HepG2 (cell line): ENCODE measurements around the gene CEP83. TPM values are rescaled to one million over a fixed set of nuclear protein-coding genes. Genes with fewer than 3 reads are reported as not detected.

Source experiments
- CEBPG ChIP-seq: IDR thresholded peaks from 2 replicates; pipeline ENCODE4 v1.6.1; 2016
- FOXJ3 ChIP-seq: sonication (generic); formaldehyde crosslinking; IDR thresholded peaks from 2 replicates; pipeline ENCODE4 v1.4.0; 2020; ENCODE audit warnings: missing genetic modification reagents, mild to moderate bottlenecking, borderline replicate concordance
- HNRNPH1 ChIP-seq: fragments of 200-400 bp; formaldehyde crosslinking; optimal IDR thresholded peaks from 2 replicates; pipeline ENCODE3; 2017; ENCODE audit warnings: mild to moderate bottlenecking, low read depth, low read length
- KLF12 ChIP-seq: sonication (generic); formaldehyde crosslinking; IDR thresholded peaks from 2 replicates; pipeline ENCODE4 v1.4.0; 2020; ENCODE audit warnings: missing genetic modification reagents, borderline replicate concordance
- KMT2B ChIP-seq: IDR thresholded peaks from 2 replicates; pipeline ENCODE4 v1.6.1; 2016; ENCODE audit warnings: missing genetic modification reagents, missing compliant biosample characterization
- NONO ChIP-seq, 2 experiments: fragments of 450-650 bp in 1 of 2; sonication (generic) in 1 of 2; formaldehyde crosslinking in 1 of 2; IDR thresholded peaks in 1 of 2; conservative IDR thresholded peaks in 1 of 2; 2 replicates each; pipeline versions ENCODE4 v1.6.1 to v1.8.0; 2017 to 2022; ENCODE audit warnings: mild to moderate bottlenecking in 1 of 2, missing genetic modification reagents in 1 of 2, moderate library complexity in 1 of 2
- PRMT3 ChIP-seq: sonication (generic); formaldehyde crosslinking; IDR thresholded peaks from 2 replicates; pipeline ENCODE4 v1.8.1; 2022; ENCODE audit warnings: low read depth, mild to moderate bottlenecking, moderate library complexity, missing genetic modification reagents, borderline replicate concordance
- RARG ChIP-seq: sonication (generic); formaldehyde crosslinking; IDR thresholded peaks from 2 replicates; pipeline ENCODE4 v1.4.0; 2020; ENCODE audit warnings: low read depth, mild to moderate bottlenecking, missing genetic modification reagents
- SUZ12 ChIP-seq: fragments of 150-350 bp; IDR thresholded peaks from 2 replicates; pipeline ENCODE4 v1.6.1; 2014; ENCODE audit warnings: low read depth, low read length
- ZMYM3 ChIP-seq: sonication (generic); formaldehyde crosslinking; IDR thresholded peaks from 2 replicates; pipeline ENCODE4 v1.5.1; 2020; ENCODE audit warnings: mild to moderate bottlenecking, missing genetic modification reagents
- ZMYM4 ChIP-seq: sonication (generic); formaldehyde crosslinking; IDR thresholded peaks from 2 replicates; pipeline ENCODE4 v1.8.1; 2023; ENCODE audit warnings: mild to moderate bottlenecking, missing genetic modification reagents
- ZNF234 ChIP-seq: sonication (generic); formaldehyde crosslinking; conservative IDR thresholded peaks from 2 replicates; pipeline ENCODE4 v1.5.1; 2020; ENCODE audit warnings: mild to moderate bottlenecking, missing genetic modification reagents
- ZNF782 ChIP-seq: sonication (generic); formaldehyde crosslinking; IDR thresholded peaks from 2 replicates; pipeline ENCODE4 v1.4.0; 2020; ENCODE audit warnings: missing genetic modification reagents, mild to moderate bottlenecking, borderline replicate concordance
- ZSCAN30 ChIP-seq: sonication (generic); formaldehyde crosslinking; IDR thresholded peaks from 2 replicates; pipeline ENCODE4 v1.5.0; 2020; ENCODE audit warnings: mild to moderate bottlenecking, missing genetic modification reagents
- polyA plus RNA-seq, 8 experiments: library from polyadenylated mRNA; depleted of rRNA in 3 of 8; stranded (reverse) in 7 of 8; unstranded in 1 of 8; fragments of >200 nt; fragmentation: Illumina TruSeq in 4 of 8; extraction: Trizol in 4 of 8; gene quantifications; 2 replicates each; pipeline versions ENCODE4 v1.2.1 to v1.2.3, GENCODE V29; 2011 to 2016; ENCODE audit warnings: low read depth in 4 of 8, missing spikeins in 1 of 8, mixed read lengths in 1 of 8; ENCODE audit not compliant: insufficient read depth in 1 of 8
- total RNA-seq, 5 experiments: library from RNA; depleted of rRNA; stranded (reverse); fragments of >200 nt; fragmentation: Illumina TruSeq; extraction: Trizol; gene quantifications; 2 replicates each; pipeline ENCODE4 v1.2.3, GENCODE V29; 2016; ENCODE audit warnings: low read depth in 1 of 5
- TF ChIP-seq, protein P1 (sequence below): sonication (generic); formaldehyde crosslinking; IDR thresholded peaks from 2 replicates; pipeline ENCODE4 v1.8.1; 2022; ENCODE audit warnings: mild to moderate bottlenecking, missing genetic modification reagents
- TF ChIP-seq, protein P2 (sequence below): sonication (generic); formaldehyde crosslinking; IDR thresholded peaks from 2 replicates; pipeline ENCODE4 v1.4.0; 2020; ENCODE audit warnings: missing genetic modification reagents
- TF ChIP-seq, protein P3 (sequence below): IDR thresholded peaks from 2 replicates; pipeline ENCODE4 v1.4.0; 2020; ENCODE audit warnings: mild to moderate bottlenecking, missing genetic modification reagents
- TF ChIP-seq, protein P4 (sequence below): sonication (generic); formaldehyde crosslinking; IDR thresholded peaks from 2 replicates; pipeline ENCODE4 v1.8.0; 2022; ENCODE audit warnings: missing genetic modification reagents, mild to moderate bottlenecking, inconsistent platforms, borderline replicate concordance

CEP83 gene
- total and polyA plus RNA-seq, 2 of the 13 experiments (the other 11 are each of a cell fraction or from before 2014, with no cell fraction given): 6.2 to 19.2 TPM

DNA sequence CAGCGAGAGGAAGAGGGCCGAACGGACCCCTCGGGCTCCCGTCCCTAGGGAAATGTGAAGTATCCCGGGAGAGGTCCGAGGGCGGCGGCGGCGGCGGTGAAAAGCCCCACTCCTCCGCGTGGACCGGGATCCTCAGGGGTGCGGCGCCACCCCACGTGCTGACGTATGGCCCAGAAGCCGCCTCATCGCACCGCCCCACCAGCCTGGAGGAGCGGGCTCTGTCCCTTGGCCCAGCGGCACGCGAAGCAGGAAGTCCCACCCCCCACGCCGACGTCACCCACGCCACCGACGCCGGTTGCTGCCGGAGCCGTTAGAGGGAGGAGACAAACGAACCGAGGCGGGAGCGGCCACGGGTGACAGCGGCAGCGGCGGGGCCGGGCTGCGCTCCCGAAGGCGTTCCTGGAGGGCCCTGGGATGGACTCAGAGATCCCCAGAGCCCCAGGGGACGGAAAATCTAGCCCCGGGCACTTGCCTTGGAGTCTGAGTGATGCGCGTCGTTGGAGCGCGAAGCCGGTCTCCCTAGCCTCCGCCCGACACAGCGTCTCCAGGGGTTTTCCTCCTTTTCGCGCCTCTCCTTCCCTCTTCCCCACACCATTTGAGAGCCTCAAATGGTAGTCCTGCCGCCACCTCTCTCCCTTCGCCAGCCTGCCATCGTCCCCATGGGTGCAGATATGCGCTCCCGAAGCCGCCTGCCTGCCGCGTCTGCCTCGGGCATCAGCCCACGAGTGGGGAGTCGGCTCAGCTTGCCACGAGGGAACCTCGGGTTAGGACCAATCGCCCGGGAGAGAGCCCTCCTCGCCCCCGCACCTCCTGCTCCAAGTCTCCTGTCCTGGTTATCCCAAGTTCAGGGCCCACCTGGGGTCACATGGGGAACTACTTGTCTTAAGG lies at the start of gene CEP83 (continued):
- TF ChIP-seq FOXJ3 (CRISPR knock-in tag) (no peak; the same call in 1 of the 2 replicates), ZMYM4 (CRISPR knock-in tag) (peak; percentile 94), ZSCAN30 (CRISPR knock-in tag) (no peak), CEBPG (0 out of 2 replicates have a peak, but pooled peaks have one; percentile 27), RARG (CRISPR knock-in tag) (0 out of 2 replicates have a peak, but pooled peaks have one; percentile 82), PRMT3 (CRISPR knock-in tag) (peak; percentile 78; the same call in 1 of the 2 replicates), HNRNPH1 (no peak), KLF12 (CRISPR knock-in tag) (no peak), NONO (IDR thresholded peaks at IDR 0.05) (no peak), NONO (CRISPR knock-in tag; conservative IDR thresholded peaks at IDR 0.05) (peak; percentile 57; the same call in 1 of the 2 replicates), KMT2B (CRISPR knock-in tag) (peak; percentile 93), ZMYM3 (CRISPR knock-in tag) (no peak; the same call in 1 of the 2 replicates), SUZ12 (no peak), ZNF782 (CRISPR knock-in tag) (no peak; the same call in none of the 2 replicates), ZNF234 (CRISPR knock-in tag) (peak; percentile 86; the same call in 1 of the 2 replicates)
- TF ChIP-seq, protein P1, sequence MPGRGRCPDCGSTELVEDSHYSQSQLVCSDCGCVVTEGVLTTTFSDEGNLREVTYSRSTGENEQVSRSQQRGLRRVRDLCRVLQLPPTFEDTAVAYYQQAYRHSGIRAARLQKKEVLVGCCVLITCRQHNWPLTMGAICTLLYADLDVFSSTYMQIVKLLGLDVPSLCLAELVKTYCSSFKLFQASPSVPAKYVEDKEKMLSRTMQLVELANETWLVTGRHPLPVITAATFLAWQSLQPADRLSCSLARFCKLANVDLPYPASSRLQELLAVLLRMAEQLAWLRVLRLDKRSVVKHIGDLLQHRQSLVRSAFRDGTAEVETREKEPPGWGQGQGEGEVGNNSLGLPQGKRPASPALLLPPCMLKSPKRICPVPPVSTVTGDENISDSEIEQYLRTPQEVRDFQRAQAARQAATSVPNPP (CRISPR knock-in tag): no peak
- TF ChIP-seq, protein P2, sequence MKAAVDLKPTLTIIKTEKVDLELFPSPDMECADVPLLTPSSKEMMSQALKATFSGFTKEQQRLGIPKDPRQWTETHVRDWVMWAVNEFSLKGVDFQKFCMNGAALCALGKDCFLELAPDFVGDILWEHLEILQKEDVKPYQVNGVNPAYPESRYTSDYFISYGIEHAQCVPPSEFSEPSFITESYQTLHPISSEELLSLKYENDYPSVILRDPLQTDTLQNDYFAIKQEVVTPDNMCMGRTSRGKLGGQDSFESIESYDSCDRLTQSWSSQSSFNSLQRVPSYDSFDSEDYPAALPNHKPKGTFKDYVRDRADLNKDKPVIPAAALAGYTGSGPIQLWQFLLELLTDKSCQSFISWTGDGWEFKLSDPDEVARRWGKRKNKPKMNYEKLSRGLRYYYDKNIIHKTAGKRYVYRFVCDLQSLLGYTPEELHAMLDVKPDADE (CRISPR knock-in tag): no peak
- TF ChIP-seq, protein P3, sequence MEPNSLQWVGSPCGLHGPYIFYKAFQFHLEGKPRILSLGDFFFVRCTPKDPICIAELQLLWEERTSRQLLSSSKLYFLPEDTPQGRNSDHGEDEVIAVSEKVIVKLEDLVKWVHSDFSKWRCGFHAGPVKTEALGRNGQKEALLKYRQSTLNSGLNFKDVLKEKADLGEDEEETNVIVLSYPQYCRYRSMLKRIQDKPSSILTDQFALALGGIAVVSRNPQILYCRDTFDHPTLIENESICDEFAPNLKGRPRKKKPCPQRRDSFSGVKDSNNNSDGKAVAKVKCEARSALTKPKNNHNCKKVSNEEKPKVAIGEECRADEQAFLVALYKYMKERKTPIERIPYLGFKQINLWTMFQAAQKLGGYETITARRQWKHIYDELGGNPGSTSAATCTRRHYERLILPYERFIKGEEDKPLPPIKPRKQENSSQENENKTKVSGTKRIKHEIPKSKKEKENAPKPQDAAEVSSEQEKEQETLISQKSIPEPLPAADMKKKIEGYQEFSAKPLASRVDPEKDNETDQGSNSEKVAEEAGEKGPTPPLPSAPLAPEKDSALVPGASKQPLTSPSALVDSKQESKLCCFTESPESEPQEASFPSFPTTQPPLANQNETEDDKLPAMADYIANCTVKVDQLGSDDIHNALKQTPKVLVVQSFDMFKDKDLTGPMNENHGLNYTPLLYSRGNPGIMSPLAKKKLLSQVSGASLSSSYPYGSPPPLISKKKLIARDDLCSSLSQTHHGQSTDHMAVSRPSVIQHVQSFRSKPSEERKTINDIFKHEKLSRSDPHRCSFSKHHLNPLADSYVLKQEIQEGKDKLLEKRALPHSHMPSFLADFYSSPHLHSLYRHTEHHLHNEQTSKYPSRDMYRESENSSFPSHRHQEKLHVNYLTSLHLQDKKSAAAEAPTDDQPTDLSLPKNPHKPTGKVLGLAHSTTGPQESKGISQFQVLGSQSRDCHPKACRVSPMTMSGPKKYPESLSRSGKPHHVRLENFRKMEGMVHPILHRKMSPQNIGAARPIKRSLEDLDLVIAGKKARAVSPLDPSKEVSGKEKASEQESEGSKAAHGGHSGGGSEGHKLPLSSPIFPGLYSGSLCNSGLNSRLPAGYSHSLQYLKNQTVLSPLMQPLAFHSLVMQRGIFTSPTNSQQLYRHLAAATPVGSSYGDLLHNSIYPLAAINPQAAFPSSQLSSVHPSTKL (CRISPR knock-in tag): peak; percentile 56
- TF ChIP-seq, protein P4, sequence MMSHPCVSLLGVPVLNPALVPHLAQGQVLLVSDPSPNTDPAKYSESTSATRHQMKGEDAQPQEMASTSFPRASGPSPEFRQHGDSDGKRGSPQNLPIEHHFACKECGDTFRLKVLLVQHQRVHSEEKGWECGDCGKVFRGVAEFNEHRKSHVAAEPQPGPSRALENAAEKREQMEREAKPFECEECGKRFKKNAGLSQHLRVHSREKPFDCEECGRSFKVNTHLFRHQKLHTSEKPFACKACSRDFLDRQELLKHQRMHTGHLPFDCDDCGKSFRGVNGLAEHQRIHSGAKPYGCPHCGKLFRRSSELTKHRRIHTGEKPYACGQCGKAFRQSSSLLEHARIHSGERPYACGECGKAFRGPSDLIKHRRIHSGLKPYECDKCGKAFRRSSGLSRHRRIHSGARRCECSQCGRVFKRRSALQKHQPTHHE: no peak
